ENCODE data around the gene MYL7. TPM values are rescaled to one million over a fixed set of nuclear protein-coding genes. Genes with fewer than 3 reads are reported as not detected.

Gene MYL7
- total RNA-seq, 1 experiment from 2014 or later = not detected

DNA sequence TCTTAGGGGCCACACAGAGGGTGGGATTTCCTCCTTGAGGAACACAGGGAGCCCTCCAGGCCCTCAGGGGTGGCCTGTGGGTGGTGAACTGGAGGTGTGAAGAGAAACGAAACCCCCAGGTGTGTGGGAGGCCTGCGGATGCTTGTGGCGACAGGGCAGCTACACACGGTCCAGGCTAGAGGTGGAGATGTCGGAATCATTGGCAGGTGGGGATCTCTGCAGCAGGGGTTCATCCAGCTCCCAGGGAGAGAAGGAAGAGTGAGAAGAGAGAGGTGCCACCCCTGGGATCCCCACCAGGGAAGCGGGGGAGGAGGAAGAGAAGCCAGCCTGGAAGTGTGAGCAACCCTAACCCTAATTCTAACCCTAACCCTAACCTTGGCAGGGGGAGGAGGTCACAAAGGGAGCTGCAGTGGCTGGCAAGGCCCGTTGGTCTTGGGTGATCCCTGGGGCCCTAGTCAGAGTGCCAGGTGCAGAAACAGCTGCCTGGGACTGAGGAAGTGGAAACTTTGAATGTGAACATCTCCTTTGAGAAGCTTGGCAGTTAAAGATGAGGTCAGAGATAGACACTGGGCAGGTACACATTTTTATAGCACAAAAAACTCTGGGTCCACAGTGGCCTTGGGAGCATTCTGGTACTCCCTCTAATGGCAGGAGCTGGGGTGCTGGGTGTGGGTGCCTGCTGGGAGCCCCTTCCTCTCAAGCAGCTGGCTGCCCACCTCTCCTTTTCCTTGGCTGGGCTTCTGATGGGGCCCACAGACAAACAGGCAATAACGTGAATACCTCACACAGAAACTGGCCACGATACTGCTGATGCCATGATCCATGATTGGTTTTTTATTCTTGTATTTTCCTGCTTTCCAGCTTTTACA is 43.8 kb downstream of the MYL7 start:
- DNase-seq (ENCODE audit: unreplicated experiment) = no peak
- TF ChIP-seq, protein P1, sequence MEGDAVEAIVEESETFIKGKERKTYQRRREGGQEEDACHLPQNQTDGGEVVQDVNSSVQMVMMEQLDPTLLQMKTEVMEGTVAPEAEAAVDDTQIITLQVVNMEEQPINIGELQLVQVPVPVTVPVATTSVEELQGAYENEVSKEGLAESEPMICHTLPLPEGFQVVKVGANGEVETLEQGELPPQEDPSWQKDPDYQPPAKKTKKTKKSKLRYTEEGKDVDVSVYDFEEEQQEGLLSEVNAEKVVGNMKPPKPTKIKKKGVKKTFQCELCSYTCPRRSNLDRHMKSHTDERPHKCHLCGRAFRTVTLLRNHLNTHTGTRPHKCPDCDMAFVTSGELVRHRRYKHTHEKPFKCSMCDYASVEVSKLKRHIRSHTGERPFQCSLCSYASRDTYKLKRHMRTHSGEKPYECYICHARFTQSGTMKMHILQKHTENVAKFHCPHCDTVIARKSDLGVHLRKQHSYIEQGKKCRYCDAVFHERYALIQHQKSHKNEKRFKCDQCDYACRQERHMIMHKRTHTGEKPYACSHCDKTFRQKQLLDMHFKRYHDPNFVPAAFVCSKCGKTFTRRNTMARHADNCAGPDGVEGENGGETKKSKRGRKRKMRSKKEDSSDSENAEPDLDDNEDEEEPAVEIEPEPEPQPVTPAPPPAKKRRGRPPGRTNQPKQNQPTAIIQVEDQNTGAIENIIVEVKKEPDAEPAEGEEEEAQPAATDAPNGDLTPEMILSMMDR (IDR thresholded peaks at IDR 0.05; ENCODE audit: unreplicated experiment) = no peak
- intact Hi-C loops (cut with micrococcal nuclease) = no loop called here
- no peaks in the 10 kb centered on the region for H3K9me3 Mint-ChIP-seq (ENCODE audit: unreplicated experiment)
- ChIA-PET POLR2A (interaction anchor here (1.7 kb wide), 1 partner anchor 26 kb away, joined by 5 read pairs; the partner anchor contains the start of gene POLD2), CTCF (interaction anchor here (0.6 kb wide), 1 partner anchor 146 kb away, joined by 3 read pairs; no protein-coding TSS in a partner anchor)
- no peak overlapping the region for H3K4me3 Mint-ChIP-seq (ENCODE audit: unreplicated experiment)
- H3K36me3 Mint-ChIP-seq (ENCODE audit: insufficient read depth, unreplicated experiment) = peaks cover 7% of the 10 kb centered on the region
- H3K4me1 Mint-ChIP-seq (ENCODE audit: insufficient read depth, unreplicated experiment) = peaks cover 9% of the 10 kb centered on the region
- no peak overlapping the region for H3K27ac Mint-ChIP-seq (ENCODE audit: low read depth, unreplicated experiment)
- H3K27me3 Mint-ChIP-seq (ENCODE audit: insufficient read depth, unreplicated experiment) = no peaks in the 10 kb centered on the region
- BruUV-seq (replicated peaks) = no TSS peak

DNA sequence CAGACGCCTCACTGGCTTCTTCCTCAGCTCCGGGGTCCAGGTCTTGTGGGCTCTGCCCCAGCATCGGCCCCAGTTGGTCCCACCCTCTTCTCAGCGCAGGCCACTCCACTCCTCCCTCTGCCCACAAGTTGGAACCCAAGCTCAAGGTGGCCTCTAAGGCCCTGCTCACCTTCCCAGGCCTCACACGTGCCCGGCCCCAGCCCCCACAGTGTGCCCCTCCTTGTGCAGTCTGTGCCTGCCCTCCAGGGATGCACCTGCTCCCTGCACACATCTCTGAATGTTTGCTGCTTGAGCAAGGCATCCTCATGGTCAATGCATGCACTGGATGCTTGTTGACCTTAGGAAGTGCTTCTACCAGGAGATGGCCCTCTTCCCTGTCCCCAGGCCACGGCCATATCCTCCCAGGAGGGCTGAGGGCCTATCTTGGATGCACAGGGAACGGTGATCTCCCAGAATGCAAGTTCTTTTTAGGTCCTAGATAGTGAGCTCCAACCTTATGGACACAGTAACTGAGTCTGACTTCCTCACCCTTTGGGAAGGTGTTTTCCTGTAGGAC is 44.7 kb downstream of the MYL7 start:
- POLR2A ChIA-PET = interaction anchor here (1.7 kb wide), 1 partner anchor 27 kb away, joined by 5 read pairs; the partner anchor contains the start of gene POLD2
- Mint-ChIP-seq H3K4me3 (ENCODE audit: unreplicated experiment) (no peak overlapping the region), H3K9me3 (ENCODE audit: unreplicated experiment) (no peaks in the 10 kb centered on the region), H3K36me3 (ENCODE audit: insufficient read depth, unreplicated experiment) (peaks cover 7% of the 10 kb centered on the region), H3K4me1 (ENCODE audit: insufficient read depth, unreplicated experiment) (peaks cover 6% of the 10 kb centered on the region), H3K27me3 (ENCODE audit: insufficient read depth, unreplicated experiment) (no peaks in the 10 kb centered on the region), H3K27ac (ENCODE audit: low read depth, unreplicated experiment) (no peak overlapping the region)
- TF ChIP-seq, protein P1 (IDR thresholded peaks at IDR 0.05; ENCODE audit: unreplicated experiment) = no peak
- intact Hi-C loops (cut with micrococcal nuclease) = no loop called here
- no peak for DNase-seq (ENCODE audit: unreplicated experiment)
- CTCF ChIA-PET = interaction anchor here (0.6 kb wide), 1 partner anchor 147 kb away, joined by 3 read pairs; no protein-coding TSS in a partner anchor
- no TSS peak for BruUV-seq (replicated peaks)

DNA sequence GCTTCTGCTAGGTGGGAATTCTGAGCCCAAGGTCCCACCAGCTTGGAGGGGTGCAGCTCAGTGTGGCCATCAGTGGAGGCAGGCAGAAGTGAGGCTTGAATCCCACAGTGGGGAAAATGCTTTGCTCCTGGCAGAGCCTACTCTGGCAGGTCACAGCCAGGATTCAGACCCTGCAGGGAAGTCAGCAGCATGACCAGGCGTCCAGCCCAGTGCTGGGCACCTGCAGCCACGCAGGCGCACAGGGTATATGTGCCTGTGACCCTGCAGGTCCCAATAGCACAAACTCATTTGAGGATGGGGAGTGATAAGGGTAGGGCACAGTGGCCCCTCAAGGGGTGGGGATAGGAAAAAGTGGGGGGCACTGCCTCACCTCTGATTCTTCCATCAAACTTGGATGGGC is 45.4 kb downstream of the MYL7 start:
- TF ChIP-seq, protein P1 (IDR thresholded peaks at IDR 0.05; ENCODE audit: unreplicated experiment) = no peak
- no TSS peak for BruUV-seq (replicated peaks)
- POLR2A ChIA-PET = no interaction called here
- CTCF ChIA-PET = no interaction called here
- intact Hi-C loops (cut with micrococcal nuclease) = no loop called here
- Mint-ChIP-seq H3K4me1 (ENCODE audit: insufficient read depth, unreplicated experiment) (peaks cover 6% of the 10 kb centered on the region), H3K4me3 (ENCODE audit: unreplicated experiment) (no peak overlapping the region), H3K36me3 (ENCODE audit: insufficient read depth, unreplicated experiment) (peaks cover 7% of the 10 kb centered on the region), H3K27me3 (ENCODE audit: insufficient read depth, unreplicated experiment) (no peaks in the 10 kb centered on the region), H3K27ac (ENCODE audit: low read depth, unreplicated experiment) (no peak overlapping the region), H3K9me3 (ENCODE audit: unreplicated experiment) (no peaks in the 10 kb centered on the region)
- no peak for DNase-seq (ENCODE audit: unreplicated experiment)

DNA sequence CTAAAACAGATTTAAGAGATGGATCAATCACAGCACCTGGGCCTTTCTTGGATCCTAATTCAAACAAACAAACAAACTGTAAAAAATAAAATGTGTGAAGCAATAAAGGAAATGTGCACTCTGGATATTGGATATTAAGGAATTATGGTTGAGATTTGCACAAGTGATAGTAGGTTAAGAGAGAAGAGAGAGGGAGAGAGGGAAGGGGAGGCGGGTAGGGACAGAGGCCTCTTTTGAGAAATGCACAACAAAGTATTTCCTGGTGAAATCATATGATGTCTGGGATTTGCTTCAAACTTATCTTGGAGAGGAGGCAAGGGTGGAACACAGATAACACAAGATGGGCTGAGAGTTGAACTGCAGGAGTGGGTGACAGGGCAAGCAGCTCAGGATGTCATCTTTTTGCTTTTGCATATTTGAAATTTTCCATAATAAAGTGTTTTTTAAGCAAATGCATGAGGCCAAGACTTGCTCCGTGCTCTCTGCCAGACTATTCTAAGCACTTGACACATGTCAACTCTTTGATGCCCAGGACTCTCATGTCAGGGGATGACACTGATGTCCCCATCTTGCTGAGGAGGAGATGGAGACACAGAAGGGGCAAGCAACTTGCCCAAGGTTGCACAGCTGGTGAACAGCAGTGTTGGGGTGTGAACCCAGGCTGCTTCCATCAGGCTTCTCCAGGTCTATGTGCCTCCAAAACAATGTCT is 46.1 kb downstream of the MYL7 start:
- BruUV-seq (replicated peaks) = no TSS peak
- intact Hi-C loops (cut with micrococcal nuclease) = no loop called here
- peaks cover 7% of the 10 kb centered on the region for H3K36me3 Mint-ChIP-seq (ENCODE audit: insufficient read depth, unreplicated experiment)

More for the DNA sequence above, 46.1 kb downstream of the MYL7 start:
- Mint-ChIP-seq H3K4me3 (ENCODE audit: unreplicated experiment) (no peak overlapping the region), H3K27me3 (ENCODE audit: insufficient read depth, unreplicated experiment) (no peaks in the 10 kb centered on the region), H3K4me1 (ENCODE audit: insufficient read depth, unreplicated experiment) (peaks cover under 1% of the 10 kb centered on the region), H3K9me3 (ENCODE audit: unreplicated experiment) (no peaks in the 10 kb centered on the region), H3K27ac (ENCODE audit: low read depth, unreplicated experiment) (no peak overlapping the region)
- CTCF ChIA-PET = no interaction called here
- POLR2A ChIA-PET = interaction anchor here (0.6 kb wide), 1 partner anchor 42 kb away, joined by 4 read pairs; no protein-coding TSS in a partner anchor
- TF ChIP-seq, protein P1 (IDR thresholded peaks at IDR 0.05; ENCODE audit: unreplicated experiment) = no peak
- no peak for DNase-seq (ENCODE audit: unreplicated experiment)
